ENCODE measurements around the gene LUC7L3. TPM values are rescaled to one million over a fixed set of nuclear protein-coding genes. Genes with fewer than 3 reads are reported as not detected.

LUC7L3 gene
- total and polyA plus RNA-seq, 10 of the 15 experiments (the other 5 are each of a cell fraction or from before 2014, with no cell fraction given) = 51.3 to 176 (median 149) TPM

DNA sequence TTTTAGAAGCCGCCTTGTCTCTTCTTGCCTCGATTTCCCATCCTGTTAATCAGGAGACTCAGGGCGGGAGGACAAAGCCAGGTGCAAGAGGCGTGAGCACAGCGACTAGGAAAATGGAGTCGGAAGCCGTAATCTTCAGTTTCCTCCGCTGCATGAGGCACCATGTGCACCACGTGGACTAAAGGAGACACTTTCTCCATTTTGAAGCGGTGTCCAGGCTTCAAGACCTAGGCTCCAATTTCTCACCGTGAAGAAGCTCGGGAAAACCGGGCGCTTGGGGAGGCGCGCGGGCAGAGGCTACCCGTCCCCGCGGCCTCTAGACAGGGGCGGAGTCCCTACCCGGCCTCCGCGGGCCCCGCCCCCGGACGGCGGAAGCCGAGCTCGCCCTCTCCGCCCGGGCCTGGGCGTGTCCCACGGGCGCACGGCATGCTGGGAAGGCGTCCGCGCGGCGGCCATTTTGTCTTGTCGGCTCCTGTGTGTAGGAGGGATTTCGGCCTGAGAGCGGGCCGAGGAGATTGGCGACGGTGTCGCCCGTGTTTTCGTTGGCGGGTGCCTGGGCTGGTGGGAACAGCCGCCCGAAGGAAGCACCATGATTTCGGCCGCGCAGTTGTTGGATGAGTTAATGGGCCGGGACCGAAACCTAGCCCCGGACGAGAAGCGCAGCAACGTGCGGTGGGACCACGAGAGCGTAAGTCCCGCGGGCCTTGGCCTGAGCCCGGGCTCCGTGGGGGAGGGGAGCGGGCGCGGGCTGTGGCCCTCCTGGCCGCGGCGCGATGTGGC, at the start of gene LUC7L3 (continued):
- TF ChIP-seq, protein P1, sequence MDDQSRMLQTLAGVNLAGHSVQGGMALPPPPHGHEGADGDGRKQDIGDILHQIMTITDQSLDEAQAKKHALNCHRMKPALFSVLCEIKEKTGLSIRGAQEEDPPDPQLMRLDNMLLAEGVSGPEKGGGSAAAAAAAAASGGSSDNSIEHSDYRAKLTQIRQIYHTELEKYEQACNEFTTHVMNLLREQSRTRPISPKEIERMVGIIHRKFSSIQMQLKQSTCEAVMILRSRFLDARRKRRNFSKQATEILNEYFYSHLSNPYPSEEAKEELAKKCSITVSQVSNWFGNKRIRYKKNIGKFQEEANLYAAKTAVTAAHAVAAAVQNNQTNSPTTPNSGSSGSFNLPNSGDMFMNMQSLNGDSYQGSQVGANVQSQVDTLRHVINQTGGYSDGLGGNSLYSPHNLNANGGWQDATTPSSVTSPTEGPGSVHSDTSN (IDR thresholded peaks at IDR 0.05; ENCODE audit: insufficient replicate concordance, low read depth, low read length) = no peak
- TF ChIP-seq MTA2 (IDR thresholded peaks at IDR 0.05; ENCODE audit: low read depth) = no peak
- no peak for TF ChIP-seq NRF1 (conservative IDR thresholded peaks at IDR 0.05; ENCODE audit: low read depth, low read length)
- TF ChIP-seq CHD2 (IDR thresholded peaks at IDR 0.05; ENCODE audit: borderline replicate concordance, low read depth, low read length) = peak; percentile 77
- TF ChIP-seq, protein P2, sequence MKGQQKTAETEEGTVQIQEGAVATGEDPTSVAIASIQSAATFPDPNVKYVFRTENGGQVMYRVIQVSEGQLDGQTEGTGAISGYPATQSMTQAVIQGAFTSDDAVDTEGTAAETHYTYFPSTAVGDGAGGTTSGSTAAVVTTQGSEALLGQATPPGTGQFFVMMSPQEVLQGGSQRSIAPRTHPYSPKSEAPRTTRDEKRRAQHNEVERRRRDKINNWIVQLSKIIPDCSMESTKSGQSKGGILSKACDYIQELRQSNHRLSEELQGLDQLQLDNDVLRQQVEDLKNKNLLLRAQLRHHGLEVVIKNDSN (IDR thresholded peaks at IDR 0.05; ENCODE audit: borderline replicate concordance, extremely low read length, insufficient read depth, low read depth, low read length) = peak; percentile 53
- peak; percentile 89; the same call in 1 of the 2 replicates for TF ChIP-seq HDAC2 (IDR thresholded peaks at IDR 0.05)
- TF ChIP-seq EP300 (IDR thresholded peaks at IDR 0.05; ENCODE audit: borderline replicate concordance in 1 of 2, control insufficient read depth in 1 of 2, low read depth in 2 of 2, low read length in 2 of 2) = no peak
- no peak for TF ChIP-seq JUND (IDR thresholded peaks at IDR 0.05; ENCODE audit: low read depth, low read length)
- TF ChIP-seq, protein P3, sequence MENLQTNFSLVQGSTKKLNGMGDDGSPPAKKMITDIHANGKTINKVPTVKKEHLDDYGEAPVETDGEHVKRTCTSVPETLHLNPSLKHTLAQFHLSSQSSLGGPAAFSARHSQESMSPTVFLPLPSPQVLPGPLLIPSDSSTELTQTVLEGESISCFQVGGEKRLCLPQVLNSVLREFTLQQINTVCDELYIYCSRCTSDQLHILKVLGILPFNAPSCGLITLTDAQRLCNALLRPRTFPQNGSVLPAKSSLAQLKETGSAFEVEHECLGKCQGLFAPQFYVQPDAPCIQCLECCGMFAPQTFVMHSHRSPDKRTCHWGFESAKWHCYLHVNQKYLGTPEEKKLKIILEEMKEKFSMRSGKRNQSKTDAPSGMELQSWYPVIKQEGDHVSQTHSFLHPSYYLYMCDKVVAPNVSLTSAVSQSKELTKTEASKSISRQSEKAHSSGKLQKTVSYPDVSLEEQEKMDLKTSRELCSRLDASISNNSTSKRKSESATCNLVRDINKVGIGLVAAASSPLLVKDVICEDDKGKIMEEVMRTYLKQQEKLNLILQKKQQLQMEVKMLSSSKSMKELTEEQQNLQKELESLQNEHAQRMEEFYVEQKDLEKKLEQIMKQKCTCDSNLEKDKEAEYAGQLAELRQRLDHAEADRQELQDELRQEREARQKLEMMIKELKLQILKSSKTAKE (IDR thresholded peaks at IDR 0.05; ENCODE audit: low read depth, poor library complexity, severe bottlenecking) = peak; percentile 54
- no peak for TF ChIP-seq FOS (IDR thresholded peaks at IDR 0.05; ENCODE audit: borderline replicate concordance, extremely low read depth, insufficient read length)
- peak; percentile 32; the same call in 1 of the 2 replicates for TF ChIP-seq NR2F1 (conservative IDR thresholded peaks at IDR 0.05)
- peak; percentile 97 for TF ChIP-seq POLR2AphosphoS5 (IDR thresholded peaks at IDR 0.05; ENCODE audit: low read length)
- TF ChIP-seq, protein P4, sequence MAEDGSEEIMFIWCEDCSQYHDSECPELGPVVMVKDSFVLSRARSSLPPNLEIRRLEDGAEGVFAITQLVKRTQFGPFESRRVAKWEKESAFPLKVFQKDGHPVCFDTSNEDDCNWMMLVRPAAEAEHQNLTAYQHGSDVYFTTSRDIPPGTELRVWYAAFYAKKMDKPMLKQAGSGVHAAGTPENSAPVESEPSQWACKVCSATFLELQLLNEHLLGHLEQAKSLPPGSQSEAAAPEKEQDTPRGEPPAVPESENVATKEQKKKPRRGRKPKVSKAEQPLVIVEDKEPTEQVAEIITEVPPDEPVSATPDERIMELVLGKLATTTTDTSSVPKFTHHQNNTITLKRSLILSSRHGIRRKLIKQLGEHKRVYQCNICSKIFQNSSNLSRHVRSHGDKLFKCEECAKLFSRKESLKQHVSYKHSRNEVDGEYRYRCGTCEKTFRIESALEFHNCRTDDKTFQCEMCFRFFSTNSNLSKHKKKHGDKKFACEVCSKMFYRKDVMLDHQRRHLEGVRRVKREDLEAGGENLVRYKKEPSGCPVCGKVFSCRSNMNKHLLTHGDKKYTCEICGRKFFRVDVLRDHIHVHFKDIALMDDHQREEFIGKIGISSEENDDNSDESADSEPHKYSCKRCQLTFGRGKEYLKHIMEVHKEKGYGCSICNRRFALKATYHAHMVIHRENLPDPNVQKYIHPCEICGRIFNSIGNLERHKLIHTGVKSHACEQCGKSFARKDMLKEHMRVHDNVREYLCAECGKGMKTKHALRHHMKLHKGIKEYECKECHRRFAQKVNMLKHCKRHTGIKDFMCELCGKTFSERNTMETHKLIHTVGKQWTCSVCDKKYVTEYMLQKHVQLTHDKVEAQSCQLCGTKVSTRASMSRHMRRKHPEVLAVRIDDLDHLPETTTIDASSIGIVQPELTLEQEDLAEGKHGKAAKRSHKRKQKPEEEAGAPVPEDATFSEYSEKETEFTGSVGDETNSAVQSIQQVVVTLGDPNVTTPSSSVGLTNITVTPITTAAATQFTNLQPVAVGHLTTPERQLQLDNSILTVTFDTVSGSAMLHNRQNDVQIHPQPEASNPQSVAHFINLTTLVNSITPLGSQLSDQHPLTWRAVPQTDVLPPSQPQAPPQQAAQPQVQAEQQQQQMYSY (CRISPR knock-in tag; IDR thresholded peaks at IDR 0.05) = no peak
- TF ChIP-seq, protein P5, sequence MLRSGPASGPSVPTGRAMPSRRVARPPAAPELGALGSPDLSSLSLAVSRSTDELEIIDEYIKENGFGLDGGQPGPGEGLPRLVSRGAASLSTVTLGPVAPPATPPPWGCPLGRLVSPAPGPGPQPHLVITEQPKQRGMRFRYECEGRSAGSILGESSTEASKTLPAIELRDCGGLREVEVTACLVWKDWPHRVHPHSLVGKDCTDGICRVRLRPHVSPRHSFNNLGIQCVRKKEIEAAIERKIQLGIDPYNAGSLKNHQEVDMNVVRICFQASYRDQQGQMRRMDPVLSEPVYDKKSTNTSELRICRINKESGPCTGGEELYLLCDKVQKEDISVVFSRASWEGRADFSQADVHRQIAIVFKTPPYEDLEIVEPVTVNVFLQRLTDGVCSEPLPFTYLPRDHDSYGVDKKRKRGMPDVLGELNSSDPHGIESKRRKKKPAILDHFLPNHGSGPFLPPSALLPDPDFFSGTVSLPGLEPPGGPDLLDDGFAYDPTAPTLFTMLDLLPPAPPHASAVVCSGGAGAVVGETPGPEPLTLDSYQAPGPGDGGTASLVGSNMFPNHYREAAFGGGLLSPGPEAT (IDR thresholded peaks at IDR 0.05; ENCODE audit: low read depth) = peak; percentile 50; the same call in 1 of the 2 replicates
- TF ChIP-seq RAD51 (IDR thresholded peaks at IDR 0.05) = peak; percentile 65
- TF ChIP-seq CBFB (IDR thresholded peaks at IDR 0.05; ENCODE audit: low read depth) = peak; percentile 25; the same call in 1 of the 2 replicates
- TF ChIP-seq, protein P6, sequence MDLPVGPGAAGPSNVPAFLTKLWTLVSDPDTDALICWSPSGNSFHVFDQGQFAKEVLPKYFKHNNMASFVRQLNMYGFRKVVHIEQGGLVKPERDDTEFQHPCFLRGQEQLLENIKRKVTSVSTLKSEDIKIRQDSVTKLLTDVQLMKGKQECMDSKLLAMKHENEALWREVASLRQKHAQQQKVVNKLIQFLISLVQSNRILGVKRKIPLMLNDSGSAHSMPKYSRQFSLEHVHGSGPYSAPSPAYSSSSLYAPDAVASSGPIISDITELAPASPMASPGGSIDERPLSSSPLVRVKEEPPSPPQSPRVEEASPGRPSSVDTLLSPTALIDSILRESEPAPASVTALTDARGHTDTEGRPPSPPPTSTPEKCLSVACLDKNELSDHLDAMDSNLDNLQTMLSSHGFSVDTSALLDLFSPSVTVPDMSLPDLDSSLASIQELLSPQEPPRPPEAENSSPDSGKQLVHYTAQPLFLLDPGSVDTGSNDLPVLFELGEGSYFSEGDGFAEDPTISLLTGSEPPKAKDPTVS (IDR thresholded peaks at IDR 0.05; ENCODE audit: low read depth, low read length) = no peak

Measured in GM12878 (cell line).